Measurements from ENCODE around the gene CTNNBIP1. TPM values are rescaled to one million over a fixed set of nuclear protein-coding genes. Genes with fewer than 3 reads are reported as not detected.

Gene CTNNBIP1
- total and polyA plus RNA-seq, 2 donors (not counting 1 experiment from before 2014, with no cell fraction given) = 6.9 to 8.7 TPM

GRCh38 chr1:9866836-9867235 is 43.2 kb downstream of the CTNNBIP1 start:
- no peak overlapping the region for H3K9ac ChIP-seq (ENCODE audit: low read length)
- POLR2A ChIA-PET = no interaction called here
- H3K4me3 Mint-ChIP-seq = no peak overlapping the region

More at GRCh38 chr1:9866836-9867235, 43.2 kb downstream of the CTNNBIP1 start:
- H4K20me1 ChIP-seq (ENCODE audit: control insufficient read depth, insufficient read depth, low read length, poor library complexity, severe bottlenecking) = no peaks in the 10 kb centered on the region
- H3K9me3 Mint-ChIP-seq (ENCODE audit: insufficient read depth) = no peaks in the 10 kb centered on the region
- ATAC-seq (ENCODE audit: low read depth) = no peak
- no peaks in the 10 kb centered on the region for H3K27me3 ChIP-seq (replicated peaks in 1 of 4; ENCODE audit: control extremely low read depth in 1 of 4, control insufficient read depth in 3 of 4, insufficient read depth in 4 of 4, low read length in 3 of 4)
- H3K27me3 Mint-ChIP-seq = no peaks in the 10 kb centered on the region
- peaks cover 0 to 8% of the 10 kb centered on the region in 2 donors for H3K4me1 ChIP-seq (ENCODE audit: control insufficient read depth in 2 of 2, insufficient read depth in 2 of 2, low read length in 2 of 2)
- intact Hi-C loops (cut with micrococcal nuclease) = loop anchor here (1.0 to 10.0 kb wide), 3 partner anchors 45 to 252 kb away; partner anchors contain the start of gene CLSTN1
- no peak for DNase-seq
- H3K4me2 ChIP-seq (replicated peaks; ENCODE audit: low read depth, low read length, poor library complexity, severe bottlenecking) = no peak overlapping the region
- H3K27ac ChIP-seq (ENCODE audit: low read length in 2 of 2) = no peak overlapping the region
- no peaks in the 10 kb centered on the region for H3K9me3 ChIP-seq (ENCODE audit: control extremely low read depth in 1 of 3, control insufficient read depth in 2 of 3, insufficient read depth in 1 of 3, low read length in 2 of 3)
- H3K4me3 ChIP-seq (ENCODE audit: control extremely low read depth in 1 of 5, extremely low read depth in 1 of 5, insufficient read depth in 1 of 5, low read depth in 2 of 5, low read length in 4 of 5) = no peak overlapping the region
- CTCF ChIA-PET = interaction anchor here (0.7 to 14.9 kb wide), 10 partner anchors 11 to 372 kb away, joined by 3 to 281 read pairs (median 4); no protein-coding TSS in a partner anchor
- H3K36me3 ChIP-seq (replicated peaks in 1 of 2; ENCODE audit: control extremely low read depth in 1 of 2, control insufficient read depth in 1 of 2, extremely low read depth in 1 of 2, insufficient read depth in 2 of 2, low read length in 1 of 2) = peaks cover 0 to 10% of the 10 kb centered on the region in 2 experiments
- 93% methylated on average over 6 of the region's 6 CpGs for WGBS (ENCODE audit: insufficient coverage)
- H3K79me2 ChIP-seq (ENCODE audit: control insufficient read depth, insufficient read depth, low read length) = peaks cover 6% of the 10 kb centered on the region
- H2AFZ ChIP-seq (ENCODE audit: insufficient read depth, low read depth, low read length, poor library complexity, severe bottlenecking) = no peak overlapping the region
- no peak for TF ChIP-seq EZH2 (IDR thresholded peaks at IDR 0.05; ENCODE audit: borderline replicate concordance, insufficient read depth, low read depth, low read length, poor library complexity, severe bottlenecking)
- TF ChIP-seq CTCF (IDR thresholded peaks at IDR 0.05) = no peak
- H3K27ac Mint-ChIP-seq = no peak overlapping the region
- peaks cover 3% of the 10 kb centered on the region for H3K4me1 Mint-ChIP-seq
